Activated T-cell treated with anti-CD3 and anti-CD28 coated beads, Interleukin-2, amount 50 U/mL, for 72 hours (primary cell): ENCODE measurements around the gene NTF4. TPM values are rescaled to one million over a fixed set of nuclear protein-coding genes. Genes with fewer than 3 reads are reported as not detected.

ENCODE experiments used
- ATAC-seq, 2 donors: fragments of 150-1000 bp; cut with Tn5 transposase; replicated peaks in 1 of 2; 2 replicates each; pipeline ENCODE4 v1.10.0; 2021; ENCODE audit warnings: moderate library complexity in 2 of 2, mild to moderate bottlenecking in 1 of 2
- DNase-seq, 2 donors: peaks; one replicate each; pipeline ENCODE4 v3.0.0; 2021 to 2022; ENCODE audit warnings: mixed read lengths in 1 of 2
- H3K27ac Mint-ChIP-seq: one replicate; pipeline ENCODE4 v1.8.0; 2022; ENCODE audit warnings: mild to moderate bottlenecking, moderate library complexity, mixed read lengths
- H3K27me3 Mint-ChIP-seq: one replicate; pipeline ENCODE4 v1.8.0; 2022; ENCODE audit warnings: low read depth, mixed read lengths
- H3K36me3 Mint-ChIP-seq, 2 donors: one replicate each; pipeline ENCODE4 v1.8.0; 2022; ENCODE audit warnings: mixed read lengths in 2 of 2, mild to moderate bottlenecking in 1 of 2; ENCODE audit not compliant: insufficient read depth in 2 of 2
- H3K4me1 Mint-ChIP-seq: one replicate; pipeline ENCODE4 v1.8.0; 2022; ENCODE audit warnings: low read depth, mixed read lengths
- H3K4me3 Mint-ChIP-seq, 2 donors: one replicate each; pipeline ENCODE4 v1.8.0; 2022; ENCODE audit warnings: mild to moderate bottlenecking in 2 of 2, mixed read lengths in 2 of 2, moderate library complexity in 2 of 2
- H3K9me3 Mint-ChIP-seq, 2 donors: one replicate each; pipeline ENCODE4 v1.8.0; 2022; ENCODE audit warnings: mixed read lengths in 2 of 2
- total RNA-seq, 2 donors: library from RNA; stranded (reverse); gene quantifications; one replicate each; pipeline ENCODE4 v1.2.3, GENCODE V29; 2022

The NTF4 gene
- total RNA-seq, 2 donors from 2014 or later: not detected

DNA sequence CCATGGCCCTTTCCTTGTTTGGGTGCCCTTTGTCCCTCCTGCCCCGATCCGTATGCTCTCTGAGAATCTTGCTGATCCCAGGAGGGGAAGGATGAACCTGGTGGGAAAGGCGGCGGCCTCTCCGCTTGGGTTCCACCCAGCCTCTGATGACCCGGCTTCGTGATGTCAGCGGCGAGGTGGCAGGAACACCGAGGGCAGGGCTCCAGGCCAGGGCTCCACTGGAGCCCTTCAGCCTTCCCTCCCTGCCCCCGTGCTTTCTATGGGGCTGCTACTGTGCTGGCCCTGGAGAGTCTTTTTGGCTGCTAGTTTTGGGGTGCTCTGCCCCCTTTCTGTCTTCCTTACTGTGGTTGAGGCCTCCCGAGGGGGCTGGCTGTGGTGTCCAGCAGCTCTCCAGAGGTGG lies 37.7 kb upstream of the NTF4 start:
- no peak for DNase-seq
- no peak for ATAC-seq
- Mint-ChIP-seq H3K4me3 (no peak overlapping the region), H3K27ac (no peak overlapping the region), H3K36me3 (peaks cover 14 to 27% of the 10 kb centered on the region in 2 donors), H3K9me3 (no peaks in the 10 kb centered on the region), H3K4me1 (peaks cover 10% of the 10 kb centered on the region), H3K27me3 (no peaks in the 10 kb centered on the region)

DNA sequence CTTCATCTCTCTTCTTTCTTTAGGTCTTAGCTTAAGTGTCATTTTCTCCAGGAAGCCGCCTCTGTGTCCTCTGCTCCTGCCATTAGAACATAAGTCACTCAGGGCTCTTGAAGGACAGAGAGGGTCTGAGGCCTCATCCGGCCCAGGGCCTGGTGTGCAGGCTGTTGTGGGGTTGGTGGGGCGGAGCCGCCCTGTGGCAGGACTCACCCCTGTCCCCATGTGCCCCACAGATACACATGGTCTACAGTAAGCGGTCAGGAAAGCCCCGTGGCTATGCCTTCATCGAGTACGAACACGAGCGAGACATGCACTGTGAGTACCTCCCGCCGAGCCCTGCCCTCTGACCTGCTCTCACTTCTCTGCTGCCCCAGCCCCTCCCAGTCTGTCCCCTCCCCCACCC lies 36.5 kb upstream of the NTF4 start:
- Mint-ChIP-seq H3K27ac (no peak overlapping the region), H3K9me3 (no peaks in the 10 kb centered on the region), H3K4me1 (peaks cover 10% of the 10 kb centered on the region), H3K36me3 (peaks cover 11 to 30% of the 10 kb centered on the region in 2 donors), H3K27me3 (no peaks in the 10 kb centered on the region), H3K4me3 (no peak overlapping the region)
- ATAC-seq: no peak
- no peak for DNase-seq

DNA sequence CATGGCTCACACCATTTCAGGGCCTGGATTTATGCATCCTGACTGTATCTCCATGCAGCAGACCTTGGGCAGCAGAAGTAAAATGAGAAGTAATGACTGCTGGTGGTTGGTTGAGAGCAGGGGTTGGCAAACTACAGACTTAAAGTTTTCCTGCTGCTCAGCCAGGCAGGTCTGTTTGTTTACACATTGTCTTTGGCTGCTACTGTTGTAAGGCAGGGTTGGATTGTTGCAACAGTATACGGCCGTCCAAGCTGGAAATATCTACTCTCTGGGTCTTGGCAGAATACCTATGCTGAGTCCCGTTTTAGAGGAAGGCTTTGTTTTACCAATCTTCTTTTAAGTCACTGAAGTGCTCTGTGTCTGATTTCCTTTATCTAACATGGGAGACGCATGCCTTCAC lies 34.2 kb upstream of the NTF4 start:
- peaks cover 12 to 28% of the 10 kb centered on the region in 2 donors for H3K36me3 Mint-ChIP-seq
- H3K9me3 Mint-ChIP-seq: no peaks in the 10 kb centered on the region
- H3K27me3 Mint-ChIP-seq: no peaks in the 10 kb centered on the region
- DNase-seq: no peak
- no peak overlapping the region for H3K4me3 Mint-ChIP-seq
- no peak overlapping the region for H3K27ac Mint-ChIP-seq
- peaks cover 10% of the 10 kb centered on the region for H3K4me1 Mint-ChIP-seq
- ATAC-seq: no peak

DNA sequence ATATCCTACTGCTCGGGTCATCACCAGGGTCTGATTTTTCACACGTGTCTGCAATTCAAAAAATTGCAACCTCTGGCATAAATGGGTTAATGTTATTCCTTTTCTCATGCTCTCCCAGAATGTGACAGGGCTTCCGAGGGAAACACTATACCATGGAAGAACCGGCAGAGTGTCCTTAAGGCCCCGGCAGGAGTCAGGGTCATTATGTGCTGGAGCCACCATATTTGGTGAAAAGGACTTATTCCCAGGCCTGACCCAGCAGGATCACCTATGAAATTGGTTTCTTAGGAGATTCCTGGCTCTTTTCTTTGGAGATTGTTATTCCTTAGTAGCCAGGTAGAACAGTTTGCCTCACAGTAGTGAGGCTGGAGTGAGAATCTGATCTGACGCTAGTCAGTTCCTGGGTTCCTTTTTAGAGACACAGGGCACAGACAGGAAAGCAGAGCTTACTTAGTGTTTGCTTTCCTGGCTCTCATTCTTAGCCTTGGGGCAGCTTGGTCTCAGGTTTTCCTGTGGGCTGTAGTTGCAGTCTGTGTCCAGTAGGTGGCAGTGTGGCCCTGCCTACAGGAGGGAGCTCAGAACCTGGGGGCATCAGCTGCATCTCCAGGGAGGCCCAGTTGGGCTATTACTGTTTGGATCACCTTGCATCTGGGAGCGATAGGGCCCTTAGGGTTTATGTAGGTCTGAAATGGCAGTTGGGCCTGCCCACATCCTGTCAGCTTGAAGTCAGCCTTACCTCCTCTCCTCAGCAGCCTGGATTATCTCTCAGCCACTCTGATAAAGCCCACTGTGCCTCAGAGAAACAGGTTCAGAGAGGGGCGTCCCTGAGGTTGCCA lies 33.1 kb upstream of the NTF4 start:
- ATAC-seq: peak; percentile 79 to 83
- Mint-ChIP-seq H3K27ac (no peak overlapping the region), H3K36me3 (peaks cover 12 to 30% of the 10 kb centered on the region in 2 donors), H3K4me1 (peaks cover 10% of the 10 kb centered on the region), H3K4me3 (no peak overlapping the region), H3K27me3 (no peaks in the 10 kb centered on the region), H3K9me3 (no peaks in the 10 kb centered on the region)
- peak; percentile 69 to 76 for DNase-seq

DNA sequence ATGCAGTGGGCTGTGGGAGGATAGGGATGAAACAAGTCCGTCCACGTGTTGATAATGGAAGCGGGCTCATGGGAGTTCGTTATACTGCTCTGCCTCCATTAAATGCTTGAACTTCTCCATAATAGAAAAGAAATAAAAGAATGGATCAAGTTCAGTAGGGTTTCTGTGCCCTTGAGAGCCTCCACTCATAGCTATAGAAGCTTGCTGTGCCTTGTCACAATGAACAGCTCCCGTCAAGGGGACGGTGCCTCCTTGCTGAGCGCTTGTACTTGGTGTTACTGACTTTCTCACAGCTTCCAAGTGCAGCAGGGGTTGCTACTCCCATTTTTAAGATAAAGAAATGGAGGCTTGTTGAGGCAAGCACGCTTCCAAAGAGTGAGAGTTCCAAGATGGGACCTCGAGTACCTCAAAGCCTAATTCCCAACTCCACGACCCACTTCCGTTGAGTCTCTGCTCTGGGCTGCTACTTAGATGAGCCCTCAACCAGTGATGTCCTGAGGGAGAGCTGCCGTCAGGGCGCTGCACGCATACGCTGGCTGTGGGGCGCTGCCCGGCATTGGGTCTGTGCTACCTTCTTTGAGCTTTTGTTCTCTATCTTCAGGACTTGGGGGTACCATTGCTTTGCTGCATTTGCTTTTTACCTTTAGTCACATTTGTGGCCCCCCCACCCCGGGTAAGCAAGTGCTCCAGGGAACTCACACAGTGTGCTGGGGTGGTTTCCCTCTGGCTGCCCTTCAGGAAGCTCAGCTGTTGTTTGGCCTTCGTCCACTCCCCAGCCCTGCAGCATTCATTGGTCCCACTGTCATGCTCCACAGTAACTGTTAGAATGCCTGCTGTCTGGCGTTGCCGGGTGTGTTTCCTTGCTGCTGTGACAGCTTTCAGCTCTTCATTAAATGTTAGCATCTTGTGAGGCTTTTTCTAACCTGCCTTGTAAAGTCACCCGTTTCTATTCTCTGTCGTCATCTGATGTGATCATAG lies 30.2 kb upstream of the NTF4 start:
- Mint-ChIP-seq H3K27ac (no peak overlapping the region), H3K4me3 (no peak overlapping the region), H3K36me3 (peaks cover 12 to 35% of the 10 kb centered on the region in 2 donors), H3K4me1 (peaks cover 24% of the 10 kb centered on the region), H3K9me3 (no peaks in the 10 kb centered on the region), H3K27me3 (no peaks in the 10 kb centered on the region)
- ATAC-seq (no peak), DNase-seq (no peak)

DNA sequence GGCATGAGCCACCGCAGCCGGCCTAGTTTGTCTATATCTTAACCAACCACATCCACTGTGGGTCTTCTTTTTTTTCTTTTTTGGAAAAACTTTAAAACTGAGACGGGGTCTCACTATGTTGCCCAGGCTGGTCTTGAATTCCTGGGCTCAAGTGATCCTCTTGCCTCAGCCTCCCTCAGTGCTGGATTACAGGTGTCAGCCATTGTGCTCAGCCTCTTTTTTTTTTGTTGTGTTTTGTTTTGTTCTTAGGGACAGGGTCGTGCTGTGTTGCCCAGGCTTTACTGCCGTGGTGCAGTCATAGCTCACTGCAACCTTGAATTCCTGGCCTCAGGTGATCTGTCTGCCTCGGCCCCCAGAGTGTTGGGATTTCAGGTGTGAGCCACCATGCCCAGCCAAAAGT lies 28.1 kb upstream of the NTF4 start:
- H3K9me3 Mint-ChIP-seq: no peaks in the 10 kb centered on the region
- H3K4me3 Mint-ChIP-seq: no peak overlapping the region
- no peak overlapping the region for H3K27ac Mint-ChIP-seq
- DNase-seq (no peak), ATAC-seq (no peak)
- H3K27me3 Mint-ChIP-seq: no peaks in the 10 kb centered on the region
- H3K4me1 Mint-ChIP-seq: peaks cover 36% of the 10 kb centered on the region
- H3K36me3 Mint-ChIP-seq: peaks cover 8 to 35% of the 10 kb centered on the region in 2 donors

DNA sequence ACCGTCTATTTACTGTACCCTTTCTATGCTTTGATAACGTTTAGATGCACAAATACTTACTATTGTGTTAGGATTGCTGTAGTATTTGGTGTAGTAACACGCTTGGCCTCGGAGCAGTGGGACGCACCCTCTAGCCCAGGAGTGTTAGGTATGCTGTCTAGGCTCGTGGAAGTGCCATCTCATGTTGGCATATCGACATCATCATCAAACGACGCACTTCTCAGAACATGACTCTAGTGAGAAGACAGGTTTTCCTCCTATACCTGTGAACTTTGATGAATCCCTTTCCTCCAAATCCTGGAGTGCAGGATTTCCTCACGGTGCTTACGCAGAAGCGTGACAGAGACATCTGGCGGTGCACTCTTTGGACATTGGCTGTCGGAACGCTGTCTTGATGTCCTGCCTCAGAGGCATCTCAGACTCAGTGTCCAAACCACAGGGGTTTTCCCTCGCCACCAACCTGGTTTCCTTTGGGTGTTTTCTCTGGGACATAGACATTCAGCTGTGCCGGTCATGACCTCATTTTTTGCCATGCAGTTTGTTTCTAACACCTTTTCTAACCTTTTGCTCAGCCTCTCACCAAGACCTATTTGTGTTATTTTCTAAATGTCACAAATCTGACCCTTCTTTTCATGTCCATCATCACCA lies 26.9 kb upstream of the NTF4 start:
- Mint-ChIP-seq H3K27ac (no peak overlapping the region), H3K9me3 (no peaks in the 10 kb centered on the region), H3K36me3 (peaks cover 10 to 35% of the 10 kb centered on the region in 2 donors), H3K27me3 (no peaks in the 10 kb centered on the region), H3K4me3 (no peak overlapping the region), H3K4me1 (peaks cover 48% of the 10 kb centered on the region)
- no peak for DNase-seq
- peak in 1 of 2 donors; percentile 19 for ATAC-seq

DNA sequence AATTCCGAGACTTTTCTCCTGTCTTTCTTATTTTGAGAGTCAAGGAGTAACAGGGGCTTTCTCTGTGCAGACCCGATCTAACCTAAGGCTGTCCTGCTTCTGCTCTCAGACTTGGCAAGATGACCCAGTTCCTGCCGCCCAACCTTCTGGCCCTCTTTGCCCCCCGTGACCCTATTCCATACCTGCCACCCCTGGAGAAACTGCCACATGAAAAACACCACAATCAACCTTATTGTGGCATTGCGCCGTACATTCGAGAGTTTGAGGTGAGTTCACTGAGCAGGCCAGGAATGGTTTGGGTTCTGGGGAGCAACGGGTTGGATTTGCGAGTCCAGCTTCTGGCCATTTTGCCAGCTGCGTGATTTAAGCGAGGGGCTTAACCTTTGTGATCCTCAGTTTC lies 21.7 kb upstream of the NTF4 start:
- Mint-ChIP-seq H3K36me3 (peaks cover 12 to 23% of the 10 kb centered on the region in 2 donors), H3K27ac (peak overlapping the region; percentile 83), H3K4me1 (peaks cover 52% of the 10 kb centered on the region), H3K9me3 (no peaks in the 10 kb centered on the region), H3K27me3 (no peaks in the 10 kb centered on the region), H3K4me3 (peak overlapping the region; percentile 98 to 100)
- DNase-seq (no peak), ATAC-seq (no peak)

DNA sequence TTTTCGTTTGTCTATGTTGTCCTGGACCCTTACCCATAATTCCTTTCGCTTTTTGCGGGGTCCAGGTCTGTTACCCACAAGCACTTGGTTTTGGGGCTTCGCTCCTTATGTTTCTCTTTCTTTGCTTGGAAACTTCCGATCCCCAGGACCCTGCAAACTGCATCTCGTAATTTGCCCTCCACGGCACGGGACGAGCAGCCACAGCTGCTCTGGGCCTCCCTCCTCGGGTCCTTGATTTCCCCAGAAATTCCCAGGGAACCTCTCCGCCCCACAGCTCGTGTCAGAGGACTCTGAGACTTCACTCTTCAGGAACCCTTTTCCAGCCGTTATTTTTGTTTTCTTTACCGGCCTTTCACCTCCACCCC lies 21.2 kb upstream of the NTF4 start:
- H3K27me3 Mint-ChIP-seq: peaks cover under 1% of the 10 kb centered on the region
- DNase-seq (no peak), ATAC-seq (no peak)
- H3K9me3 Mint-ChIP-seq: no peaks in the 10 kb centered on the region
- peaks cover 11 to 22% of the 10 kb centered on the region in 2 donors for H3K36me3 Mint-ChIP-seq
- peak overlapping the region; percentile 83 for H3K27ac Mint-ChIP-seq
- H3K4me1 Mint-ChIP-seq: peaks cover 47% of the 10 kb centered on the region
- H3K4me3 Mint-ChIP-seq: peak overlapping the region; percentile 98 to 100

DNA sequence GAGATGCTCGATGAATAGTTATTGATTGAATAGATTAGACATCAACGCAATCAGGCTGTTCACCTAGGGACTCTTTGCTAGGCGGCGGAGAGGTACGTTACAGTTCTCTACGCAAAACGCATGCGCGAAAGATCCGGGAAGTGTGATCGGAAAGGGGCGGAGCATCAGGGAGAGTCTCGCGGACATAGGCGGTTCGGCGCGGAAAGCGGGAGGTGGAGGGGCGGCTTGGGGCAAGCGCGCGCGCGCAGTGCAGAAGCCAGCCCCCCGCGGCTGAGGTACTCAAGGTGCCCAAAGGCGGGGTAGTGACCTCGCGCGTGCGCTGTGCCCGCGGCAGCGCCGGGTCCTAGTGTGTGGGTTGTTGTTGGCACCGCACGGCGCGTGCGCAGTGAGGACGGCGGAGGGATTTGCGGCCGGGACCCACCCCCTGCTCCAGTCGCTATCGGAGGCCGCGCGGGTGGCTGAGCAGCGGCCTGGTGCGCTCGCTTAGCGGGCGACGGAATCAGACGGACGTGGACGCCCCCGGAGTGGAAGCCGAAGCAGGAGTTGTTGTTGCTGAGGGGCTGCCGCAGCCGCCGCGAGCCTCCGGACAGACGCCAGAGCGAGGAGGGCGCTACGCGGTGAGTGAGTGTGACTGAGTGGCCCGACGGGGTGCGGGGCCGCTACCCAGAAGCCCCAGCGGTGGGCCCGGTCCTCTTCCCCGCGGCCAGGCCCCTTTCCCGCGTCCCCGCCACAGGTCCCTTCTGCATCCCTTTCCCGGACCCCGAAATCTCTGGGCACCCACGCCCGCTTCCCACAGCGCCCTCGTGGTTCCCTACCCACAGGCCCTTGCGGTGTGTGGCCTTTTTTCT lies 20.6 kb upstream of the NTF4 start, which contains the start of gene SNRNP70:
Gene SNRNP70 (plus strand): TSS at position 432 of the 848 bp plus-strand sequence. CDS start 964 bp downstream, outside the sequence.
- DNase-seq: peak; percentile 100
- H3K27ac Mint-ChIP-seq: peak within 1 kb of the TSS; percentile 83
- H3K4me1 Mint-ChIP-seq: peaks cover 41% of the 10 kb centered on the region
- peak within 1 kb of the TSS; percentile 98 to 100 for H3K4me3 Mint-ChIP-seq
- H3K27me3 Mint-ChIP-seq: peaks cover 6% of the 10 kb centered on the region
- ATAC-seq: peak; percentile 97 to 98
- peaks cover 10 to 20% of the 10 kb centered on the region in 2 donors for H3K36me3 Mint-ChIP-seq
- no peaks in the 10 kb centered on the region for H3K9me3 Mint-ChIP-seq

DNA sequence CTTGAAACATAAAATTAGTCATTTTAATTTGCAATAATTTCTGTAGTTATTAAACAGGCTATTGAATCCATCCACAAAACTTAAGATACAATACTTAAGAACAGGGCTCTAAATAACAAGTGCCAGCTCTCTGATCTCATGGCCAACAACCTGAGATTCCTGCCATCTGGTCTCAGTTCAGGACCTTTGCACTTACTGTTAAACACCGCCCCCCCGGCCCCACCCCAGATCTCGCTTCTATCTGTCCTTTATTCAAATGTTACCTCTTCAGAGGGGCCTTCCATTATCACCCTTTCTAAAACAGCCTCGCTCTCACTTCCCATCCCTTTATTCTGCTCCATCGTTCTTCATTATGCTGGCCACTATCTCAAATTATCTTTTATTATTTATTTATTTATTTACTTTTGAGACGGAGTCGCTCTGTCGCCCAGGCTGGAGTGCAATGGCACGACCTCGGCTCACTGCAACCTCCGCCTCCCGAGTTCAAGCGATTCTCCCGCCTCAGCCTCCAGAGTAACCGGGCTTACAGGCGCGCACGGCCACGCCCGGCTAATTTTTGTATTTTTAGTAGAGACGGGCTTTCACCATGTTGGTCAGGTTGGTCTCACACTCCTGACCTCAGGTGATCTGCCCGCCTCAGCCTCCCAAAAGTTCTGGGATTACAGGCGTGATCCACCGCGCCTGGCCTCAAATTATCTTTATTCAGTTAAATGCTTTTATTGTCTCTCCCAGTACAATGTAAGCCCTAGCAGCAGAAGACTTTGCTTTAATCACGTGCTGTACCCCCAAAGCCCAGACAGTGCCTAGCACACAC lies 19.8 kb upstream of the NTF4 start:
- Mint-ChIP-seq H3K9me3 (no peaks in the 10 kb centered on the region), H3K4me3 (peak overlapping the region; percentile 98 to 100), H3K36me3 (peaks cover 8 to 18% of the 10 kb centered on the region in 2 donors), H3K4me1 (peaks cover 38% of the 10 kb centered on the region), H3K27ac (peak overlapping the region; percentile 83), H3K27me3 (peaks cover 7% of the 10 kb centered on the region)
- DNase-seq: no peak
- ATAC-seq: no peak
